HG03280 (cell line): ENCODE results near the gene OR51B4.
"Not testable (repeated sequence)": the region's sequence is repeated elsewhere in the genome, so short reads cannot be mapped to it uniquely, and the experiment has no call there.

Experiments
- ATAC-seq: cut with Tn5 transposase; IDR thresholded peaks from one replicate; pipeline ENCODE4 v1.9.1; 2021; ENCODE audit warnings: mild to moderate bottlenecking, moderate library complexity; ENCODE audit not compliant: unreplicated experiment

OR51B4 gene

GRCh38 chr11:5275369-5276110 is 26.2 kb downstream of the OR51B4 start:
- no peak for ATAC-seq

- ATAC-seq: no peak
These were observed 27.4 kb downstream of the OR51B4 start for GRCh38 chr11:5274395-5274794.

- ATAC-seq: no peak
These were observed 29.2 kb downstream of the OR51B4 start for GRCh38 chr11:5272395-5273017.

- no peak for ATAC-seq
These were observed 32.0 kb downstream of the OR51B4 start, which contains the start of gene HBE1 for GRCh38 chr11:5269715-5270147. TSS of gene HBE1 (minus strand) at chr11:5269945. CDS start at chr11:5269890, 55 bp downstream.

- ATAC-seq: no peak
These were observed 34.6 kb downstream of the OR51B4 start for GRCh38 chr11:5267033-5267563.

- no peak for ATAC-seq
These were observed 35.1 kb downstream of the OR51B4 start for GRCh38 chr11:5266609-5267008.

GRCh38 chr11:5265832-5266231 is 35.9 kb downstream of the OR51B4 start:
- no peak for ATAC-seq

GRCh38 chr11:5258543-5259262 is 43.0 kb downstream of the OR51B4 start:
- ATAC-seq: no peak

GRCh38 chr11:5257296-5257695 is 44.5 kb downstream of the OR51B4 start:
- no peak for ATAC-seq

GRCh38 chr11:5254646-5255413 is 46.9 kb downstream of the OR51B4 start, which contains the start of gene HBG2:
TSS of gene HBG2 (minus strand) at chr11:5254781. CDS start at chr11:5254728, 53 bp downstream.
- ATAC-seq: not testable (repeated sequence)

- not testable (repeated sequence) for ATAC-seq
These were observed 47.7 kb downstream of the OR51B4 start for GRCh38 chr11:5254023-5254422.

GRCh38 chr11:5253440-5253839 is 48.3 kb downstream of the OR51B4 start:
- ATAC-seq: not testable (repeated sequence)

GRCh38 chr11:5252919-5253265 is 48.9 kb downstream of the OR51B4 start:
- no peak for ATAC-seq

GRCh38 chr11:5252192-5252918 is 49.4 kb downstream of the OR51B4 start:
- no peak for ATAC-seq

GRCh38 chr11:5251746-5252145 is 50.0 kb downstream of the OR51B4 start:
- ATAC-seq: no peak
